H1 (cell line): ENCODE measurements around the gene SMIM38. TPM values are rescaled to one million over a fixed set of nuclear protein-coding genes. Genes with fewer than 3 reads are reported as not detected.

Source experiments
- BRCA1 ChIP-seq: IDR thresholded peaks from 2 replicates; pipeline ENCODE4 v1.6.1; 2012; ENCODE audit warnings: low read depth, low read length, improper control_type of control experiment
- CREB1 ChIP-seq: IDR thresholded peaks from 2 replicates; pipeline ENCODE4 v1.6.1; 2012; ENCODE audit warnings: inconsistent platforms
- EP300 ChIP-seq, 2 experiments: IDR thresholded peaks; 1 replicate in 1 of 2; 2 replicates in 1 of 2; pipeline ENCODE4 v1.6.1; 2011 to 2012; ENCODE audit warnings: low read depth in 2 of 2, low read length in 2 of 2, mild to moderate bottlenecking in 2 of 2, borderline replicate concordance in 1 of 2, inconsistent platforms in 1 of 2, moderate library complexity in 1 of 2
- FOSL1 ChIP-seq: IDR thresholded peaks from 2 replicates; pipeline ENCODE4 v1.6.1; 2011; ENCODE audit warnings: mild to moderate bottlenecking, low read depth, low read length, moderate library complexity; ENCODE audit not compliant: insufficient read depth
- JUN ChIP-seq: IDR thresholded peaks from 2 replicates; pipeline ENCODE4 v1.6.1; 2011; ENCODE audit warnings: low read depth, mild to moderate bottlenecking, improper control_type of control experiment, low read length
- RAD21 ChIP-seq, 2 experiments: IDR thresholded peaks in 1 of 2; conservative IDR thresholded peaks in 1 of 2; 2 replicates each; pipeline ENCODE4 v1.6.1; 2011; ENCODE audit warnings: low read depth in 2 of 2, low read length in 2 of 2, improper control_type of control experiment in 1 of 2, inconsistent platforms in 1 of 2, mild to moderate bottlenecking in 1 of 2, moderate library complexity in 1 of 2
- RFX5 ChIP-seq: IDR thresholded peaks from 2 replicates; pipeline ENCODE4 v1.6.1; 2011; ENCODE audit warnings: low read depth, low read length, improper control_type of control experiment, borderline replicate concordance
- TCF12 ChIP-seq: IDR thresholded peaks from 2 replicates; pipeline ENCODE4 v1.6.1; 2011; ENCODE audit warnings: low read depth, mild to moderate bottlenecking, low read length
- polyA plus RNA-seq, 7 experiments: library from polyadenylated mRNA; depleted of rRNA in 3 of 7; stranded (reverse) in 5 of 7; unstranded in 2 of 7; fragments of >200 nt in 5 of 7; fragments of 200-250 nt in 2 of 7; gene quantifications; 1 replicate in 5 of 7; 2 replicates in 1 of 7; 4 replicates in 1 of 7; pipeline versions ENCODE4 v1.2.1 to v1.2.3, GENCODE V29; 2011 to 2013; ENCODE audit warnings: missing spikeins in 2 of 7, mixed read lengths in 2 of 7
- total RNA-seq: library from RNA; stranded (reverse); fragmentation: NEBNext Ultra II Directional; extraction: Animal tissue kit (Norgen Biotek cat#: 25700); gene quantifications from 2 replicates; pipeline ENCODE4 v1.2.1, GENCODE V29; 2021

The SMIM38 gene
- total and polyA plus RNA-seq, 2 of the 8 experiments (the other 6 are each of a cell fraction or from before 2014, with no cell fraction given): 0.17 to 0.20 TPM

DNA sequence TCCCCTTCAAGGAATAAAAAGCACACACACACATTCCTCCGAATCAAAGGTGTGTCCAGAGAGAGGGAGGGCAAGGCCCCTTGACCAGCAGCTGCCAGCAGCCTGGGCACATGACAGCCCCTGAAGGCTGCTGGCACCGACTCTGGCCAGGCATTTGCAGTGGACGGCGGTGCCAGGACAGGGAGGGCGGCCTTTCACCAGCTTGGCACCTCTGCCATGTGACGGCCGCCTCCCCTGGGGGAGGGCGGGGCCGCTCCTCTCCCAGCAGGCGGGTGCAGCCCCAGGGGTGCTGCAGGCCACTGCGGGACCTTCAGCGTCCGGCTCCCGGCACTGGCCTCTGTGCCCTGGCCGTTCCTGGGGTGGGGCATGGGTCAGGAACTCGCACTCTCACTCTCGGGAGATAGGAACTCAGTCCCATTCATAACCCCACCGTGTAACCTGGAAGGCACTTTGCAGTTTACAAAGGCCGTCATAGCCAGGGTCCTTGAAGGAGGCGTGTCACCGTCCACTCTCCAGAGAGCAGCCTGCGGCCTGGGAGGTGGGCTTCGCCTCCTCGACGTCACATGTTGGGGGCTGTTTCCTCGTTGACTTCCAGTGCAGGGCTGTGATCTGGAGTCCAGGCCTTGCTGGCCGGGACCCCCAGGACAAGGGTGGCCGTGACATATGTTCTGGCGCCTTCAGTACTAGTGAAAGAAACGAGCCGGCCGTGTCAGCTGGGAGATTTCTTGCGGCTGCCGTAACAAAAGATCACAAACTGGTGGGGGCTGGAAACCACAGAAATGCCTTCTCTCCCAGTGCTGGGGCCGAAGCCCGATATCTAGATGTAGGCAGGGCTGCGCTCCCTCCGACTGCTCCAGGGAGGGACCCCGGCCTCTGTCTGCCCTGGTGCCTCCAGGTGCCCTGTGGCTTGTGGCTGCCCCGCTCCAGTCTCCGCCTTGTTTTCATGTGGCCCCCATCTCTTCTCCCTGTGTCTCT is 39.9 kb upstream of the SMIM38 start (continued):
- TF ChIP-seq EP300 (IDR thresholded peaks at IDR 0.05; ENCODE audit: borderline replicate concordance in 1 of 2, low read depth in 2 of 2, low read length in 2 of 2) (no peak), RAD21 (IDR thresholded peaks at IDR 0.05 in 1 of 2, conservative IDR thresholded peaks at IDR 0.05 in 1 of 2; ENCODE audit: low read depth in 2 of 2, low read length in 2 of 2) (no peak), FOSL1 (no peak), TCF12 (no peak), CREB1 (no peak), BRCA1 (no peak), RFX5 (no peak), JUN (no peak)
